Measurements from ENCODE around the gene ITGA7. TPM values are rescaled to one million over a fixed set of nuclear protein-coding genes. Genes with fewer than 3 reads are reported as not detected.
A peak's percentile ranks its signal among the peaks of the same experiment; 100 is the strongest.

Gene ITGA7
- total RNA-seq, 3 donors from 2014 or later: 20.5 to 190 (median 33.1) TPM

GRCh38 chr12:55720894-55721444, 13.3 kb upstream of the ITGA7 start:
- Histone ChIP-seq H3K36me3 (no peaks in the 10 kb centered on the region), H3K27me3 (no peaks in the 10 kb centered on the region), H3K27ac (peak overlapping the region; percentile 61 to 76), H3K4me1 (peaks cover 16 to 24% of the 10 kb centered on the region in 2 donors), H3K9me3 (no peaks in the 10 kb centered on the region), H3K4me3 (no peak overlapping the region)
- TF ChIP-seq POLR2A (IDR thresholded peaks at IDR 0.05) (no peak), POLR2AphosphoS5 (IDR thresholded peaks at IDR 0.05) (no peak), CTCF (IDR thresholded peaks at IDR 0.05) (peak in 2 of 3 donors; percentile 30 to 47)
- peak in 1 of 2 donors; percentile 69 for DNase-seq (ENCODE audit: low spot score in 2 of 2)
- intact Hi-C loops (cut with DNase I; ENCODE audit: low total_unique reads): no loop called here

- peak in 1 of 2 donors; percentile 76 for DNase-seq (ENCODE audit: low spot score in 2 of 2)
- Histone ChIP-seq H3K27me3 (no peaks in the 10 kb centered on the region), H3K36me3 (no peaks in the 10 kb centered on the region), H3K9me3 (no peaks in the 10 kb centered on the region), H3K4me1 (peaks cover 16 to 24% of the 10 kb centered on the region in 2 donors), H3K27ac (peak within 1 kb of the TSS; percentile 96 to 97), H3K4me3 (no peak within 1 kb of the TSS)
- intact Hi-C loops (cut with DNase I; ENCODE audit: low total_unique reads): no loop called here
- no peak for TF ChIP-seq POLR2AphosphoS5 (IDR thresholded peaks at IDR 0.05)
- no peak for TF ChIP-seq CTCF (IDR thresholded peaks at IDR 0.05)
- TF ChIP-seq POLR2A (IDR thresholded peaks at IDR 0.05): no peak
Observed at GRCh38 chr12:55720071-55720564, 12.4 kb upstream of the ITGA7 start, which contains the start of gene RDH5. Gene RDH5, plus strand, starts transcription at chr12:55720393. Its CDS starts 792 bp downstream, at chr12:55721185.

- Histone ChIP-seq H3K9me3 (no peaks in the 10 kb centered on the region), H3K4me1 (peaks cover 16 to 24% of the 10 kb centered on the region in 2 donors), H3K36me3 (no peaks in the 10 kb centered on the region), H3K27me3 (no peaks in the 10 kb centered on the region), H3K27ac (peak overlapping the region; percentile 96 to 97), H3K4me3 (no peak overlapping the region)
- no peak for DNase-seq (ENCODE audit: low spot score in 2 of 2)
- no peak for TF ChIP-seq POLR2A (IDR thresholded peaks at IDR 0.05)
- TF ChIP-seq CTCF (IDR thresholded peaks at IDR 0.05): no peak
- no peak for TF ChIP-seq POLR2AphosphoS5 (IDR thresholded peaks at IDR 0.05)
- intact Hi-C loops (cut with DNase I; ENCODE audit: low total_unique reads): no loop called here
Observed at GRCh38 chr12:55719371-55719770, 11.7 kb upstream of the ITGA7 start.

GRCh38 chr12:55718624-55719275, 11.0 kb upstream of the ITGA7 start:
- Histone ChIP-seq H3K4me3 (no peak overlapping the region), H3K4me1 (peaks cover 16 to 24% of the 10 kb centered on the region in 2 donors), H3K36me3 (no peaks in the 10 kb centered on the region), H3K9me3 (no peaks in the 10 kb centered on the region), H3K27ac (peak overlapping the region; percentile 96 to 97), H3K27me3 (no peaks in the 10 kb centered on the region)
- no peak for DNase-seq (ENCODE audit: low spot score in 2 of 2)
- TF ChIP-seq POLR2AphosphoS5 (IDR thresholded peaks at IDR 0.05): no peak
- TF ChIP-seq POLR2A (IDR thresholded peaks at IDR 0.05): no peak
- no peak for TF ChIP-seq CTCF (IDR thresholded peaks at IDR 0.05)
- intact Hi-C loops (cut with DNase I; ENCODE audit: low total_unique reads): no loop called here

GRCh38 chr12:55718015-55718414, 10.3 kb upstream of the ITGA7 start:
- Histone ChIP-seq H3K27ac (peak overlapping the region; percentile 96 to 97), H3K36me3 (no peaks in the 10 kb centered on the region), H3K4me1 (peaks cover 16 to 24% of the 10 kb centered on the region in 2 donors), H3K9me3 (no peaks in the 10 kb centered on the region), H3K4me3 (no peak overlapping the region), H3K27me3 (no peaks in the 10 kb centered on the region)
- DNase-seq (ENCODE audit: low spot score in 2 of 2): peak in 1 of 2 donors; percentile 64
- intact Hi-C loops (cut with DNase I; ENCODE audit: low total_unique reads): no loop called here
- TF ChIP-seq POLR2A (IDR thresholded peaks at IDR 0.05): no peak
- TF ChIP-seq POLR2AphosphoS5 (IDR thresholded peaks at IDR 0.05): no peak
- TF ChIP-seq CTCF (IDR thresholded peaks at IDR 0.05): no peak
